Lower leg skin (tissue), 3 donors: Measurements from ENCODE around the gene ADGRE3.

Experiments used
- CTCF ChIP-seq, 3 donors: fragments of 450-650 bp; IDR thresholded peaks; one replicate each; pipeline ENCODE4 v1.5.1; 2016; ENCODE audit warnings: antibody characterized with exemption in 3 of 3, mild to moderate bottlenecking in 3 of 3, moderate library complexity in 2 of 3
- POLR2A ChIP-seq, 2 donors: fragments of 450-650 bp; IDR thresholded peaks; one replicate each; pipeline ENCODE4 v1.6.1; 2016 to 2017; ENCODE audit warnings: antibody characterized with exemption in 2 of 2, mild to moderate bottlenecking in 1 of 2, moderate library complexity in 1 of 2

DNA sequence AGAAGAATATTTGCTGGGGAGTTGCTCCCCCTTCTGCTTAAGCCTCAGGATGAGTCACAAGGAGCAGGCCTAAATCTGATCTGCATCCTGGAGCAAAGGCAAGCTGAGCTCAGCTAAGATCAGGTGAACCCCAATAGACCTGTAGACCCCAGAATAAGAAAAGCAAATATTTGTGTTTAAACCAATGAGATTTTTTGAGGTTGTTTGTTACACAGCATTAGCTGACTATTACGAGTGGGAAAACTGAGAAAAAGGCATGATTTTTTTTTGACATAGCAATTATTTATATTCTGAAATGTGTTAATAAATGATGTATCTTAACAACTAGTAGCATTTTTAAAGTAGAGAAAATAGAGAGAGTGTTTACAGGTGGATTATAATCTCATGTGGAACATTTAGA is 45.1 kb downstream of the ADGRE3 start:
- TF ChIP-seq POLR2A (IDR thresholded peaks at IDR 0.05) (no peak), CTCF (IDR thresholded peaks at IDR 0.05) (no peak)
